ENCODE results near the gene KCNIP1. TPM values are rescaled to one million over a fixed set of nuclear protein-coding genes. Genes with fewer than 3 reads are reported as not detected.

Gene KCNIP1
- total and polyA plus RNA-seq, 2 experiments from 2014 or later = 0.43 to 0.80 TPM

DNA sequence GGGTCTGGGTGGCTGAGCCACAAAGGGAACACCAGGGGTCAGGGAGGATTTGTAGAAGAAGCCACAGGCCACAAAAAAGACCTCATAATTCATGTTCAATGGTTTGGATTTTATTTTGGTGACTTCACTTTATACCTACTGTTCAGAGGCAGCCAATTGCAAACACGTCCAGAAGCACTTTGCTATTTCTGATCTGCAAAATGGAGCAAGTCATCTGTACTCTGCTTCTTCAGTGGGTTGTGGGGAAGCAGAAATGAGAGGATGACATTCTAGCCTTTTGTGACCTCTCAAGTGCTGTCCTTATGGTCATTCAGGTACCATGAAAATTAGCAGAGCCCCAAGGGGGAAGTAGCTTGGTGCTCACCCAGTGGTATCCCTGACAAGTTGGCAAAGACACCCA lies 2.5 kb upstream of the KCNIP1 start:
- H3K4me2 ChIP-seq = no peak overlapping the region
- H3K4me1 ChIP-seq (ENCODE audit: insufficient read depth) = peaks cover 7% of the 10 kb centered on the region
- no peaks in the 10 kb centered on the region for H3K79me2 ChIP-seq
- H3K9me2 ChIP-seq (replicated peaks; ENCODE audit: insufficient read depth) = no peaks in the 10 kb centered on the region
- H3K27ac ChIP-seq = no peak overlapping the region
- TF ChIP-seq EZH2phosphoT487 (IDR thresholded peaks at IDR 0.05; ENCODE audit: low read depth, severe bottlenecking, unreplicated experiment) (no peak), EZH2 (IDR thresholded peaks at IDR 0.05; ENCODE audit: borderline replicate concordance) (no peak)
- TF ChIP-seq, protein P1, sequence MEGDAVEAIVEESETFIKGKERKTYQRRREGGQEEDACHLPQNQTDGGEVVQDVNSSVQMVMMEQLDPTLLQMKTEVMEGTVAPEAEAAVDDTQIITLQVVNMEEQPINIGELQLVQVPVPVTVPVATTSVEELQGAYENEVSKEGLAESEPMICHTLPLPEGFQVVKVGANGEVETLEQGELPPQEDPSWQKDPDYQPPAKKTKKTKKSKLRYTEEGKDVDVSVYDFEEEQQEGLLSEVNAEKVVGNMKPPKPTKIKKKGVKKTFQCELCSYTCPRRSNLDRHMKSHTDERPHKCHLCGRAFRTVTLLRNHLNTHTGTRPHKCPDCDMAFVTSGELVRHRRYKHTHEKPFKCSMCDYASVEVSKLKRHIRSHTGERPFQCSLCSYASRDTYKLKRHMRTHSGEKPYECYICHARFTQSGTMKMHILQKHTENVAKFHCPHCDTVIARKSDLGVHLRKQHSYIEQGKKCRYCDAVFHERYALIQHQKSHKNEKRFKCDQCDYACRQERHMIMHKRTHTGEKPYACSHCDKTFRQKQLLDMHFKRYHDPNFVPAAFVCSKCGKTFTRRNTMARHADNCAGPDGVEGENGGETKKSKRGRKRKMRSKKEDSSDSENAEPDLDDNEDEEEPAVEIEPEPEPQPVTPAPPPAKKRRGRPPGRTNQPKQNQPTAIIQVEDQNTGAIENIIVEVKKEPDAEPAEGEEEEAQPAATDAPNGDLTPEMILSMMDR (IDR thresholded peaks at IDR 0.05; ENCODE audit: poor library complexity) = no peak
- no peaks in the 10 kb centered on the region for H4K20me1 ChIP-seq (ENCODE audit: insufficient read depth, poor library complexity, severe bottlenecking)
- H3K36me3 ChIP-seq (replicated peaks; ENCODE audit: insufficient read depth, low read depth) = no peaks in the 10 kb centered on the region
- WGBS (ENCODE audit: low lambda C conversion rate, missing lambda C conversion rate) = 100% methylated on average over 1 of the region's 1 CpG
- DNase-seq (ENCODE audit: low spot score) = no peak
- peaks cover 29% of the 10 kb centered on the region for H3K27me3 ChIP-seq
- H2AFZ ChIP-seq = no peak overlapping the region
- no peaks in the 10 kb centered on the region for H3K9me3 ChIP-seq (ENCODE audit: low read depth)
- no peak overlapping the region for H3K4me3 ChIP-seq

DNA sequence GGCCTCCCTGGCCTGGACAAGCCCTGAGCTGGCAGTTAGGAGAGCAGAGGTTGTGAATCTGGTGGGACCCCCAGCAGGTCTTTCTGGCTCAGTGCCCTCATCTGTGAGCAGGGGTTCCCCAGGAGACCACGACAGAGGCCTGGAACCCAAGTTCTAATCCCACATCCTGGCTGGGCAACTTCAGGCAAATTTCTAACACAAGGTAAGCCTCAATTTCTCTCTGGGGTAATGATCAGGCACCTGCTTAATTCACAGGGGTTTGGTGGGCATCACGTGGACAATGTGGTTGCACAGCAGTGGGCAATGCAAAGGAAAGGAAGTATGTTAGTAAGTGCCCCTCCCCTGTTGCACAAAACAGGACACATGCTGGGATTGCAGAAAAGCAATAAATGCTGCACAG lies 1.9 kb upstream of the KCNIP1 start:
- peaks cover 29% of the 10 kb centered on the region for H3K27me3 ChIP-seq

DNA sequence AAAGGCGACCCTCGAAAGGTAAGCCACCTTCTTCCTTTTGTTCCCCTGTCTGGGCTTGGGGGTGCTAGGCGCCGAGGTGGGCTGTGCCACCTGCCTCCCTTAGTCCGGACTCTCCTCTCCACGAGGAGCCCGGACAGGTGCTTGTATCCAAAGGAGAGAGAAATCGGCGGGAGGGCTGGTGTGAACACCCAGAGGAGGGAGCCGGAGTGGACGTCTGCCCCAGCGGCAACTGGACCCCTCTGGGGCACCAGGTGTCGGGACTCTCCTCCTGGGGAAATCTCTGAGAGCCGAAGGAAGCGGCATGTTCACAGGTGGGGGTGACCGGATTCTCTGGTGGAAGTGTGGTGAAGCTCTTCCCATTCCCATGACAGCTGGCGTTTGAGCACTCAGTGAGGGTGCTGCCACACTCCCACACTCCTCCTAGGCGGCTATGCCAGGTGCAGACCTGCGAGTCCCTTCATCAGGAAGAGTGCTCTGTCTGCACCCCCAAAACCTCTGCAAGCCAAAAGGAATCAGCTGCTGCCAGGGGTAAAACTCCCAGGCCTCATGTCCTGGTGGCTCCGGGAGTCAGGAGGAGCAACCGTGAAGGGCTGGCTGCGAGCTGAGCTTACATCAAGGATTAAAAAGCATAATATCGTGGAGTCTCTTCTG lies 921 bp downstream of the KCNIP1 start:
- H3K27me3 ChIP-seq = peaks cover 29% of the 10 kb centered on the region
- H3K9me3 ChIP-seq (ENCODE audit: low read depth) = no peaks in the 10 kb centered on the region
- no peaks in the 10 kb centered on the region for H4K20me1 ChIP-seq (ENCODE audit: insufficient read depth, poor library complexity, severe bottlenecking)
- H3K4me1 ChIP-seq (ENCODE audit: insufficient read depth) = peaks cover 3% of the 10 kb centered on the region
- H3K9me2 ChIP-seq (replicated peaks; ENCODE audit: insufficient read depth) = no peaks in the 10 kb centered on the region
- DNase-seq (ENCODE audit: low spot score) = no peak
- 88% methylated on average over 23 of the region's 23 CpGs for WGBS (ENCODE audit: low lambda C conversion rate, missing lambda C conversion rate)
- no peak overlapping the region for H3K27ac ChIP-seq
- peak overlapping the region; percentile 92 for H3K4me2 ChIP-seq
- H3K4me3 ChIP-seq = no peak overlapping the region
- TF ChIP-seq, protein P1 (IDR thresholded peaks at IDR 0.05; ENCODE audit: poor library complexity) = no peak
- no peaks in the 10 kb centered on the region for H3K79me2 ChIP-seq
- H2AFZ ChIP-seq = no peak overlapping the region
- no peaks in the 10 kb centered on the region for H3K36me3 ChIP-seq (replicated peaks; ENCODE audit: insufficient read depth, low read depth)

More for the DNA sequence above, 1.9 kb upstream of the KCNIP1 start:
- no peak overlapping the region for H2AFZ ChIP-seq
- H3K9me3 ChIP-seq (ENCODE audit: low read depth) = no peaks in the 10 kb centered on the region
- H3K4me2 ChIP-seq = no peak overlapping the region
- no peak for DNase-seq (ENCODE audit: low spot score)
- H4K20me1 ChIP-seq (ENCODE audit: insufficient read depth, poor library complexity, severe bottlenecking) = no peaks in the 10 kb centered on the region
- H3K4me1 ChIP-seq (ENCODE audit: insufficient read depth) = peaks cover 7% of the 10 kb centered on the region
- no peaks in the 10 kb centered on the region for H3K9me2 ChIP-seq (replicated peaks; ENCODE audit: insufficient read depth)
- 96% methylated on average over 2 of the region's 2 CpGs for WGBS (ENCODE audit: low lambda C conversion rate, missing lambda C conversion rate)
- H3K27ac ChIP-seq = no peak overlapping the region
- no peak overlapping the region for H3K4me3 ChIP-seq
- TF ChIP-seq EZH2 (IDR thresholded peaks at IDR 0.05; ENCODE audit: borderline replicate concordance) = no peak
- TF ChIP-seq EZH2phosphoT487 (IDR thresholded peaks at IDR 0.05; ENCODE audit: low read depth, severe bottlenecking, unreplicated experiment) = no peak
- TF ChIP-seq, protein P1 (IDR thresholded peaks at IDR 0.05; ENCODE audit: poor library complexity) = no peak
- H3K79me2 ChIP-seq = no peaks in the 10 kb centered on the region
- no peaks in the 10 kb centered on the region for H3K36me3 ChIP-seq (replicated peaks; ENCODE audit: insufficient read depth, low read depth)

Measured in hepatocyte (in vitro differentiated cells).